HG03196 (cell line): ENCODE measurements around the gene TBCD.

Experiments used
- ATAC-seq: cut with Tn5 transposase; IDR thresholded peaks from one replicate; pipeline ENCODE4 v1.9.1; 2021; ENCODE audit not compliant: unreplicated experiment

Gene TBCD

GRCh38 chr17:82932518-82933310 lies 180.8 kb downstream of the TBCD start:
- ATAC-seq, result no peak

GRCh38 chr17:82933911-82934310 lies 182.0 kb downstream of the TBCD start:
- no peak for ATAC-seq

- no peak for ATAC-seq
Measured at GRCh38 chr17:82935966-82936767, 184.3 kb downstream of the TBCD start.

- ATAC-seq, result no peak
Measured at GRCh38 chr17:82936768-82937171, 184.9 kb downstream of the TBCD start.

DNA sequence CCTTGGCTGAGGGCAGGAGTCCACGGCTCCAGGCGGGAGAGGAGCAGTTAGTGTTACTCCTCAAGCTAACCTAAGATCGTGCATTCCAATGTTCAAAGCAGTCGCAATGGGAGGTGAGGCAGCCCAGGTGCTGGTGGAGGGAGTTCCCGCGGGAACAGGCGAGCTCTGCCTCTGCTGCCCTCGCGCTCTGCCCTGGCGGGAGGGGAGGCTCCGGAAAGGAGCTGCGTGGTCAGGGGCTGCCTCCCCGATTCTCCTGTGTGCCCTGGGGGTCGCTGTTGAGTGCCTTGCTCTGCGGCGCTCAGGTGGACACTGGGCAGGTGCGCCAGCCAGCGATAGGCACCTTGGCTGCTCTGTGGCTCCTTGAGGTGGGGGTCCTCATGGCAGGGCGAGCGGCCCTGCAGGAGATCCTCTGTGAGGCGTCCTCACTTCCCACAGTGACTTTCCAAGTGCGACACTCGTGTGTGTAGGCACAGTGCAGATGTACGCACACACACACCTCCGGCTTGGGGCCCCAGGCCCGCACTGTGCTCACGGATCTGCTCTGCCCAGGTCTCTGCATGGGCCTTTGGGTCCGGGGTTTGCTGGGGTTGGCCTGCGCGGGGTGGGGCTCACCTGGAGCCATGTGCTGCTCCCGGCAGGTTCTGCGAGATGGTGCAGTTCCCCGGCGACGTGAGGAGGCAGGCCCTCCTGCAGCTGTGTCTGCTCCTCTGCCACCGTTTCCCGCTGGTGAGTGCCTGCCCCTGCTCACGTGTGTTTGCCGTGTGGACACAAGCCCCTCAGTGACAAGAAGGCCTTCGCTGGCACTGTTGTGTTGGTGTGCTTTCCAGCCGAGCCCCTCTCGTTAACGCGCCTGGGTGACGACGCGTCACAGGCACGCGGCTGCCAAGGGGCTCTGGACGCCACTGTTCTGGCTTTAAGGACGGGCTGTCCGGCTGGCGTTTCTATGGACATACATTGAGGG lies 185.8 kb downstream of the TBCD start:
- ATAC-seq, result no peak

DNA sequence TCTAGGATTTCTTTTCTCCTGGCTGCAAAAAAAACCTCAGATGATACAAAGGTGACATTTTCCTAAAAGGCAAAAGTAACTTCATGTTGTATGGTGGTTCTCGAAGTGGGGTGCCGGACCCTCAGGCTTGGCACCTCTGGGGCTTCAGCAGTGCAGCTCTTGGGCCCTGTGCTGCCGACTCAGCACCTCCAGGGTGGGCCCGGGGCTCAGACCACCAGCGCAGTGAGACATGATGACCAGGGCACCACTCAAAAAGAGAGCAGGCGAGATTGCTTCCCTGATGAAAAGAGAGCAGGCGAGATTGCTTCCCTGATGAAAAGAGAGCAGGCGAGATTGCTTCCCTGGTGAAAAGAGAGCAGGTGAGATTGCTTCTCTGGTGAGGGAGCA lies 186.6 kb downstream of the TBCD start:
- no peak for ATAC-seq

DNA sequence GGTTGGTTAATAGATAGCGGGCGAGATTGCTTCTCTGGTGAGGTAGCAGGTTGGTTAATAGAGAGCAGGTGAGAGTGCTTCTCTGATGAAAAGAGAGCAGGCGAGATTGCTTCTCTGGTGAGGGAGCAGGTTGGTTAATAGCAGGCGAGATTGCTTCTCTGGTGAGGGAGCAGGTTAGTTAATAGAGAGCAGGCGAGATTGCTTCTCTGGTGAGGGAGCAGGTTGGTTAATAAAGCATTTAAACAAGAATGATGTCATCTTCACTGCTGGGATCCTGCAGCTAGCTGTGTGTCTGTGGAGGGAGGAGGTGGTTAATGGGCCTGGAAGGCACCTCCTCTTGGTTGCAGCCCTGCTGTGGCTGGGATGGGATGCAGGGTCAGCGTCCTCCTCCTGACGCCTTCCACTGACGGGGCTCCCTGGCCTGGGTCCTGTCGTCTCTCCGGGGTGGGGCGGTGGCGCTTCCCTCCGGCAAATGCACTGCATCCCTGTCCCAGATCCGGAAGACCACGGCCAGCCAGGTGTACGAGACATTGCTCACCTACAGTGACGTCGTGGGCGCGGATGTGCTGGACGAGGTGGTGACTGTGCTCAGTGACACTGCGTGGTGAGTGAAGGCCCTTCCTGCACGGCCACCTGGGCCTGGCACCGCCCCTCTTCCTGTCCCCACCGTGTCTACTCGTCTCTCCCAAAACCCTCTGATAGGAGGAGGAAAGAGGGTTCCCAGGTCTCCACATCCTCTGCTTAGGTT lies 187.2 kb downstream of the TBCD start:
- no peak for ATAC-seq

GRCh38 chr17:82939621-82940135 lies 187.8 kb downstream of the TBCD start:
- ATAC-seq, result no peak

DNA sequence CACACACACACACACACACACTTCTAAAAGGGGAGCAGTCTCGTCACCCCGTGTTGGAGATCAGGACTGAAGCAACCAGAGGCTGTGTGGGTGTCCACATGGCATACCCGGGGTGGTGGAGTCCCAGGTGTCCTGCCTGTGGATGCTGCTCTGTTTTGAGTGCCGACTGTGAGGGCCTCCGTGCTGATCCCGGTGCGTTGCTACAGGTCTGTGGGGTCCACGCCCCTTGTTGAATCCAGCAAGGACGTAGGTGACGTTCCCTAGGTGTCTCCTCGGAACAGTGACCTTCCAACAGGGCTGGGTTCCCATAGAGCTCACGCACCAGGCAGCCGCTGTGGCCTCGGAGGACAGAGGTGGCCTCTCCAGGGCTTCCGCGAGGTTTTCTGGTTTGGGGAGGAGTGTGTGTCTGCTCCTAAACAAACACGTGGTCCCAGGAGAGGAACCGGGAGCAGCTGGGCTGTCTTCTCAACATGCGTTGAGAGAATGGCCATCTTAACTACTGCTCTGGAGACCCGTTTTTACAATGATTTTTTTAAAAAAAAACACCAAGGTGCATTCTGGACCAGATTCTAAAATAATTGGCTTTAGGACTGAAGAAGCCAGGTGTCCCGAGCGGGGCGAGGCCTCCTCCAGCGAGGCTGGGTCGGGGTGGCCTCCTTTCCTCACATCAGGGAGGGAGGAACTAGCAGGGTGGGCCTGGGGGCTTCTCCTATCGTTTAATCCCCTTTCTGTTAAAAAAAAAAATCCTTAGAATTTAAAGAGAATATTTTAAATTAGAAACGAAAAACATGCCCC lies 188.6 kb downstream of the TBCD start:
- ATAC-seq, result no peak

- ATAC-seq, result no peak
Measured at GRCh38 chr17:82941021-82942001, 189.4 kb downstream of the TBCD start.

GRCh38 chr17:82942166-82943130 lies 190.6 kb downstream of the TBCD start:
- no peak for ATAC-seq

DNA sequence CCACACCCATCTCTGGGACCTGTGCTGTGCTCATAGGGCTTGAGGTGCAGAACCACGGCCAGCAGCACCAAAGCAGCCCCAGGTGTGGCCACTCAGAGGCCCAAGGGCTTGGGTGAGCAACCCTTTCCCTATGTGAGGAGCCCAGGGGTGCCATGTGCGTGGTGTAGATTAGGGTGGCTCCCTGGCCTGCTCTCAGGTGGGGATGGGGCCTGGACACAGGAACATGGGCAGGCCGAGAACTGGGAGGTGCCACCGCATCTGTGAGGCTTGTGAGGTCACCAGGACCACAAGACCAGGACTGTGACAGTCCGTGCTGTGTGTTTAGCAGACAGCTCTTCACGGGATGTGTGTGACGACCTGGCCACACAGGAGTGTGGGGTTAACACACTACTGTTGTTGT lies 191.5 kb downstream of the TBCD start:
- no peak for ATAC-seq

GRCh38 chr17:82943751-82944150 lies 191.9 kb downstream of the TBCD start:
- no peak for ATAC-seq

- ATAC-seq, result no peak
Measured at GRCh38 chr17:82944990-82945389, 193.1 kb downstream of the TBCD start.

DNA sequence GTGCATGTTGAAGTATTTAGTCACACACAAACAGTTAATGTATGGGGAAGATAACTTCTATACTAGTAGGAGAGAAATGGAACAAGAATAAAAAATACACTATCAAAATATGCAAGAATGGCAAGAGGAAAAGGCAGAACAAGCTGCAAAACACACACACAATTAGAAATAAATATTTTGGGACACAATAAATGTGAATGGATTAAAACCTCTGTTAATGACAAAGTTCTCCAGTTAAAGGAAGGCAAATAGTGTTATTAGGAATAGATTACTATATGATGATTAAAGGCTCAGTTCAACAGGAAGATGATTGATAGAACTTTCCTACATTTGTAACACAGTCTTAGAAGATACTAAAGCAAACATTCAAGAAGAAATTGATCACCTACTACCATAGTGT lies 194.2 kb downstream of the TBCD start:
- no peak for ATAC-seq

DNA sequence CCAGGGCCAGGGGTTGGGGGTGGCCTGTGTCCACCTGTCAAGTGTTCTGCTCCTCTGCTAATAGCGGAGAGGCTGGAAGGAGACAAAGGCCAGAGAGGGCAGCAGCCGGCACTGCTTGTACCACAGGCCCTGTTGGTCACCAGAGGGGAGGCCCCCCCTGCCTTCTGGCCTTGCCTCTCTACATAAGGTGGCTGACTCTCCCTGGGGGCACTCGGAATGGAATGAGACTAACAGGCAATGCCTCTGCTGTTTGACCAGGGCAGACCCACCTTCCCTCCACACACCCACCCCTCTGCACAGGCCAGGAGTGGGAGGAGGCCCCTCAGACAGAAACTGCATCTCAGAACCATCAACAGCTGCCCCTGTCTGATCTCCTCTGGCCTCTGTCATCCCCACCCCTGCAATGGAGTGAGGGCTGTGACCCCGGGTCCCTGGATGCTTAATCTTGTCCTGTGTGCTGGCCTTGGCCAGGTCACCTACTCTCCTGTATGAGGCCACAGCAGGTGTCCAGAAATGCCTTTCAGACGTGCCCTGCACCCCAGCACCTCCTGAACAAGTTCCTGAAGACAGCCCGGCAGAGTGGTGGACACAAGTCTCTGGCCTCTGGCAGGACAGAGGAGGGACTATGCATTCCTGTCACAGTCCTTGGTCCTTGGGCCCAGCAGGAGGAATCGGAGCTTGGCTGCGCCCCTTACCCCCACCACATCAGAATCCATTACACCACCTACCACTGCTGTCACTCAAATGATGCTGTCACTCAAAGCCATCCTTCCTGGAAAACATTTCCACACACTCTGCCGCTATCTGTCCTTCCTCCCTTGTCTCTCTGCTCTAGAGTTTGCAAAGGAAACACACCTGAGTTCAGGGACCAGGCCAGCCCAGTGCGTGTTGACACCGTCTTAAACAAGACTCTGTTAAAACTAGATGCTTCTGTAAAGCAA lies 195.5 kb downstream of the TBCD start:
- no peak for ATAC-seq
